ENCODE results near the gene FREM1. TPM values are rescaled to one million over a fixed set of nuclear protein-coding genes. Genes with fewer than 3 reads are reported as not detected.

The FREM1 gene
- total RNA-seq, 2 experiments from 2014 or later = not detected

DNA sequence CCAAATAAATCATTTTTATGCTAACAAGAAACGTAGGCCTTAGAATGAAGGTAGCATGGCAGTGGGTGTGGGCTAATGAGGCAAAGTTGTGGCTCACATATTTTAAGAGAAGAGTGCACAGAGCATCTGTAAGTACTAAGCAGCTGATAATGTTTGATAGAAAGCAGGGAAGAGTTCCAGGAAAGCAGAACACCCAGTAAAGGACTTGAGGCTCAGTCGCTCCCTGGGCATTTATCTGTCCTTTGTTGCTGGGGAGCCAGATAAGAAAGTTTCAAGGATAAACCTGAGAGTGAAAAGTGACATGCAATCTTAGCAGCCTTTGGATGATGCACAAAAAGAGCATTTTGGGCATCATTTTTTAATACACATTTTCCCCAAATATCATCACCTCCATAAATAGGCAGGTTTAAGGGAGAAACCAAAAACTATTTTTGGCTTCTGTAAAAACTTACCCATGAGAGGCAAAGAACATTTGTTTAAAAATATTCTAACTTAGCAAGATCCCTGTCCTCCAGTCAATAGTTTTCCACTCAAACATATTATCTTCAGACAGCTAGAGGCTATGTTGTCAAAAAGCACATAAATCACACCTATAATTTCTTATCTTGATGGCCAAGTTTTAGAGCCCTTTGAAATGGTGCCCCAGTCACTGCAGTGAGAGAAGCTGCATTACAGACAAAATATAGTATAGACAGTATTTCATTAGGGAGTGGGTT lies 3.4 kb downstream of the FREM1 start:
- Mint-ChIP-seq H3K9me3 (ENCODE audit: low read depth) (no peaks in the 10 kb centered on the region), H3K27ac (no peak overlapping the region), H3K4me1 (no peaks in the 10 kb centered on the region), H3K27me3 (no peaks in the 10 kb centered on the region), H3K4me3 (no peak overlapping the region), H3K36me3 (no peaks in the 10 kb centered on the region)
- no peak for DNase-seq
- ATAC-seq = no peak
- CTCF ChIA-PET = no interaction called here

DNA sequence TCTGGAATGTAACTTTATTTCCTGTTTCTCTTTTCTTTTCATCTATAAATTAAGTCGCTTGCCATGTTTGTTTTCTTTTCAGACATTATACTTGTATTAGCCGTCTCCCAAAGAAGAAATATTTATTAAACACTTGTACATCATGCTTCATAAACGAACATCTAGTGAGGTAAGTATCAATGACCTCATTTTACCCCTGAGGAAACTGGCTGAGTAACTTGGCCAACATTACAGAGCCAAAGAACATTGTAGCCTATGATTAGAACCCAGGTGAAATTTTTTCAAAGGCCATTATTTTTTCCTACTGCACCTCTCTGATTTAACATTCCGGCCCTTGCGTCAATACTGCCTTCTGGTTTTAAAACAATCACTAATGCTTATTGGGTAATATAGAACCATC lies 4.2 kb downstream of the FREM1 start:
- CTCF ChIA-PET = interaction anchor here (0.6 kb wide), 1 partner anchor 9 kb away, joined by 3 read pairs; no protein-coding TSS in a partner anchor
- no peaks in the 10 kb centered on the region for H3K4me1 Mint-ChIP-seq
- DNase-seq (no peak), ATAC-seq (no peak)
- H3K27ac Mint-ChIP-seq = no peak overlapping the region
- H3K27me3 Mint-ChIP-seq = no peaks in the 10 kb centered on the region
- no peaks in the 10 kb centered on the region for H3K36me3 Mint-ChIP-seq
- no peak overlapping the region for H3K4me3 Mint-ChIP-seq
- no peaks in the 10 kb centered on the region for H3K9me3 Mint-ChIP-seq (ENCODE audit: low read depth)

DNA sequence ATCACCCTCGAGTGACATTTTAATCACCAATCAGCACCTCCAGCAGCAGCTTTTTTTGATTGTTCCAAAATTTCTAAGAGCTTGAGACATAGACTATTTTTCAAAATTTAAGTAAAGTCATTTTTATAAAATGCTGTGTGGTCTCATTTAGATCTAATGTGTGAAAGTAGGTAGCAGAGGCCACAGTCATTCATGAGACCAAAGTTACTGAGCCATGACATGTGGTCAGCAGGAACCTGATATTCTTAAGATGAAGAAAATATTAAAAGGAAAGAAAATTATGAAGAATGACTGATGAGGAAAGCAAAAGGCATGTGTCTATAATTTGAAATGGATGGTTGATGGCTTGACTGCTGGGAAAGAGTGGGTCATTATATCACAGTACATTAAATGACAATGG lies 7.2 kb downstream of the FREM1 start:
- Mint-ChIP-seq H3K27me3 (no peaks in the 10 kb centered on the region), H3K9me3 (ENCODE audit: low read depth) (no peaks in the 10 kb centered on the region), H3K4me3 (no peak overlapping the region), H3K27ac (no peak overlapping the region), H3K36me3 (no peaks in the 10 kb centered on the region), H3K4me1 (no peaks in the 10 kb centered on the region)
- CTCF ChIA-PET = no interaction called here
- no peak for ATAC-seq
- DNase-seq = no peak

DNA sequence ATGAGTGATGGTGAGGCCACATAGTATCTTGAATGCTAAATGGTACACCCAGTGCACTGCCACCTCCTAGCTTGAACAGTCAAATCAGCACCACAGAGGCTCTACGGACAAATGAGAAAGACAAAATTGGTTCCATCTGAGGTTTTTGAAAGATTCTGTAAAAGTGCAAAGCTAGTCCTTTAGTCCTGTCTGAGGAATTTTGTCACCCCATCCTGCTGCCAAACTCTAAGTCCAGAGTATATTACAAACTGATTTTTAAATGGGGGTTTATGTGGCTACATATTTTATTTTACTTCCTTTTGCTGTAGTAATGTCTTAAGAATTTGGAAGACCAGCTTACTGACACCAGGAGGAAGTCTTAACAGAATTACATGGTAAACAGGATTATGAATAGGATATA lies 7.7 kb downstream of the FREM1 start:
- no peak for ATAC-seq
- H3K27me3 Mint-ChIP-seq = no peaks in the 10 kb centered on the region
- no peaks in the 10 kb centered on the region for H3K4me1 Mint-ChIP-seq
- CTCF ChIA-PET = no interaction called here
- H3K36me3 Mint-ChIP-seq = no peaks in the 10 kb centered on the region
- no peak for DNase-seq
- H3K9me3 Mint-ChIP-seq (ENCODE audit: low read depth) = no peaks in the 10 kb centered on the region
- H3K4me3 Mint-ChIP-seq = no peak overlapping the region
- no peak overlapping the region for H3K27ac Mint-ChIP-seq

DNA sequence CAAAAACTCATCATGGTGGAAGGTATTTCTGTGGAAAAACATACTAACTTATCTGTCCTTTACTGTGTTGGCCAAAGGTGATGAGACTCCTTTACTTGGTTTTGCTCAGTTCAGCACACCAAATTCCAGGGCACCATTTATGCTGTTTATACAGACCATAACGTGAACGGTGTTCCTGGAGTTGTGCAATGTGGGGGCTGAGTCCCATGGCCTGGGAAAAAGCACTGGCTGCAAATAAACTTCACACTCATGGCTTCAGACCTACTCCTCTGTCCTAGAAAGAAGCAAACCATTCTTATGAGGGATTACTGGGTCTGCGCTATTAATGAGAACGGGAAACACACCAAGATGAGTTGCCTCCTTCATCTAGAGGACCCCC lies 10.4 kb downstream of the FREM1 start:
- DNase-seq (no peak), ATAC-seq (no peak)
- H3K36me3 Mint-ChIP-seq = no peaks in the 10 kb centered on the region
- no peaks in the 10 kb centered on the region for H3K27me3 Mint-ChIP-seq
- no peaks in the 10 kb centered on the region for H3K9me3 Mint-ChIP-seq (ENCODE audit: low read depth)
- no peaks in the 10 kb centered on the region for H3K4me1 Mint-ChIP-seq
- H3K27ac Mint-ChIP-seq = no peak overlapping the region
- CTCF ChIA-PET = no interaction called here
- no peak overlapping the region for H3K4me3 Mint-ChIP-seq

DNA sequence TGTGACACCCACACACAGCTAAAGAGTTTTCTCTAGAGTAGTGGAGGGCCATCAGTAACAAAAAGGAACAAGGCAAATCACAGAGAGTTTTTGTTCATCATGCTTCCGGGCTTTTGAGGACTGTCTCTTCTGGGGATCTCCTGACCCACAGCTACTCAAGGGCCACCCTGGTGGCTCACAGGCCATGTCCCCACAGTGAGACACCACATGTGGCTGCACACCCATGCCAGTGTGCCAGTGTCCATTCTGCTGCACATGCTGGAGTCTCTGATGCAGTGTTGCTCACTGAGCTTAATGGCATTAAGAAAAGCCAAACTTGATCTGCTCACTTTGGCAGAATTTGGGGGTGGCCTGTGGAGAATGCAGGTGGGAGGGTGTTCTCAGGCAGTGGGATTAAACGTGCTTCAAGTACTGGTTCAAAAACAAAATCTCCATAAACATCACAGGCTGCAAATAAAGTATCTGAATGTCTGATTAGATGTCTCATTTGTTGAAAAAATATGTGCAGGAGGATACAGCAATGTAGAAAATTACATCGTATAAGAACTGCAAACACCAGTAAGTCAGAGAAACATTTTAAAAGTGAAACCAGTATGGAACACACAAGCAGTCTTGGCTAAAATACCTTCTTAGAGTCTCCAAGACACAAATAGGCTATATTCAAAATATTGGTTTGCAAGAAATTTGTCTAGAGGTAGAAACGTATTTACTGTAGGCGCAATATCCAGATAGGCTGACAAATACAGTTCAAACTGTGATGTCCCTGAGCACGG lies 11.0 kb downstream of the FREM1 start:
- CTCF ChIA-PET = no interaction called here
- Mint-ChIP-seq H3K4me3 (no peak overlapping the region), H3K4me1 (no peaks in the 10 kb centered on the region), H3K9me3 (ENCODE audit: low read depth) (no peaks in the 10 kb centered on the region), H3K27ac (no peak overlapping the region), H3K27me3 (no peaks in the 10 kb centered on the region), H3K36me3 (no peaks in the 10 kb centered on the region)
- no peak for DNase-seq
- no peak for ATAC-seq

DNA sequence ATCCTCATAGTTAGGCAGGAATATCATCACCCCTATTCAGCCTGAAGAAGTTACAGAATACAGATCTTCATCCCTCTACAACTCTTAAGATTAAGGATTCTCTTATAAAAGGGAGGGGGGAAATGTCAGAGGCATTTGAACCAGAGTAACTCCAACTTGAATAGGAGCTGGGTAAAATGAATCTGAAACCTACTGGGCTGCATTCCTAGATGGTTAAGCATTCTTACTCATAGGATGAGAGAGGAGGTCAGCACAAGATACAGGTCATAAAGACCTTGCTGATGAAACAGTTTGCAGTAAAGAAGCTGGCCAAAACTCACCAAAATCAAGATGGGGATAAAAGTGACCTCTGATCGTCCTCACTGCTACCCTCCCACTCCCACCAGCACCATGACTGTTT lies 14.4 kb downstream of the FREM1 start:
- Mint-ChIP-seq H3K4me3 (no peak overlapping the region), H3K36me3 (no peaks in the 10 kb centered on the region), H3K4me1 (no peaks in the 10 kb centered on the region), H3K9me3 (ENCODE audit: low read depth) (no peaks in the 10 kb centered on the region), H3K27me3 (no peaks in the 10 kb centered on the region), H3K27ac (no peak overlapping the region)
- CTCF ChIA-PET = no interaction called here
- DNase-seq (no peak), ATAC-seq (no peak)

DNA sequence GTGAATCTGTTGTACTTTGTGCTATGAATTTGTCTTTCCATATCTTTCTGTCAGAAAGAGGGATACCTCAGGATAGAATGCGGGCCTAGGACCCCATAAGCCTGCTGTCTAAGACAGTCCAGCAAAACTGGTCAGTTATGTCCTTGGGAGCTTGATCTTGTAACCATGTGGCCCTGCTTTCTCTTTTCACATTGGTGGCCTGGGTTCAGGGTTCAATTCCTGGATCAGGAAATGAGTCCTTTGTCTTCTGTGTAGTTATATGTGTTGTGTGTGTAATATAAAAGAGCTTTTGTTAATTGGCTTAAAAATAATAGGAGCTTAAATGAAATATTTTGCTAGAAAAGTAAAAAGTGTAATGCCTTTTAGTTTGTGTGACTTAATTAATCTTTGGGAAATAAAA lies 16.9 kb downstream of the FREM1 start:
- H3K27ac Mint-ChIP-seq = no peak overlapping the region
- CTCF ChIA-PET = no interaction called here
- H3K9me3 Mint-ChIP-seq (ENCODE audit: low read depth) = no peaks in the 10 kb centered on the region
- DNase-seq = no peak
- no peaks in the 10 kb centered on the region for H3K4me1 Mint-ChIP-seq
- no peak for ATAC-seq
- H3K36me3 Mint-ChIP-seq = no peaks in the 10 kb centered on the region
- H3K27me3 Mint-ChIP-seq = no peaks in the 10 kb centered on the region
- H3K4me3 Mint-ChIP-seq = no peak overlapping the region

DNA sequence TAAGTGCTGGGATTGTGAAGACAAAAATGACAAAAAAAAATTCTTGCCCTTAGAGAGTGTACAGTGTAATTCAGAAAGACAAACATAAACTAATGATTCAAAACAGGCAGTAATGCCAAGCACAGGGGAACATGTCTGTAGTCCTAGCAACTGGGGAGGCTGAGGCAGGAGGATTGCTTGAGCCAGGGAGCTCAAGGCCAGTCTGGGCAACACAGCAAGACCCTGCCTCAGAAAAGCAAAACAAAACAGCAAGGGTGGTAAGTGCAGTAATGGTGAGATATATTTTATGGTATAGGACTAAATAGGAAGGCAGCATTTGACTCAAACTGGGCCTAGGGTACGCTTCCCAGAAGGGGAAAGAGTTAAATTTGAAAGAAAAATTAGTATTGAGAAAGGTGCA lies 18.9 kb downstream of the FREM1 start:
- ATAC-seq = no peak
- no peaks in the 10 kb centered on the region for H3K4me1 Mint-ChIP-seq

DNA sequence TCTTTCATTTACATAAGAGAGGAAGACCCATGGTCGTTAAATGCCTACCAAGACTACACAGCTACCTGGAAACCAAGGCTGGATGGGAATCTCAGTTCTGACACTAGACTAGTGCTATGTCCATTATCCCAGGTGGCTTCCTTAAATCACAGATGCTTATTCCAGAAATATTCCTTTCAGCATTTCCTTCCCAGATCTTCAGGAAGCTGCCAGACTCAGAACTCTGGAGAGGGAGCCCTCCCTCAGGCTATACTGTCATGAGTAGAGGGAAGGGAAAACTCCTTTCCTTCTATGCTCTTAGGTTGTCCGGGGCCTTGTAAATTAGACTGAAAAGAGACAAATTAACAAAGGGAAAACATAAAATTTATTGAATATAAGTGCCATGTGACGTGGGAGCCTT lies 20.8 kb downstream of the FREM1 start:
- no peak for DNase-seq
- no peaks in the 10 kb centered on the region for H3K27me3 Mint-ChIP-seq
- no peak overlapping the region for H3K27ac Mint-ChIP-seq
- H3K36me3 Mint-ChIP-seq = no peaks in the 10 kb centered on the region
- CTCF ChIA-PET = no interaction called here
- no peaks in the 10 kb centered on the region for H3K4me1 Mint-ChIP-seq
- no peak for ATAC-seq
- no peak overlapping the region for H3K4me3 Mint-ChIP-seq
- H3K9me3 Mint-ChIP-seq (ENCODE audit: low read depth) = no peaks in the 10 kb centered on the region

More for the DNA sequence above, 18.9 kb downstream of the FREM1 start:
- no peak overlapping the region for H3K4me3 Mint-ChIP-seq
- CTCF ChIA-PET = no interaction called here
- H3K36me3 Mint-ChIP-seq = no peaks in the 10 kb centered on the region
- no peak for DNase-seq
- H3K9me3 Mint-ChIP-seq (ENCODE audit: low read depth) = no peaks in the 10 kb centered on the region
- H3K27me3 Mint-ChIP-seq = no peaks in the 10 kb centered on the region
- no peak overlapping the region for H3K27ac Mint-ChIP-seq

DNA sequence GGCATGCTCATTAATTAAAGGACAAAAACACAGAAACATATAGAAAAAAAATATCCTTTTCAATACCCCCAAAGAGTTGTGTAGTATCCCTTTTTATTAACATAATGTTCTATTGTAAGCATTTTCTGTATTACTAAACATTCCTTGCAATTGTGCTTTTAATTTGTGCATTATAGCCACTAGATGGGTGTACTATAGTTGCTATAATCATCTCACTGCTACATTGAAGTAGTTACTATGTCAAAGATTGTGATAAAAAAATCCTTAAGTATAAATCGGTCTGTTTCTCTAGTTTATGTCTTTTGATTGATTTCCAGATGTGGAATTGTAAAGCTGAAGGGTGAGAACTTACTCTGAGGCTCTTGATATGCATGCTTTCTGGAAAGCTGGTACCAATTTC lies 21.4 kb downstream of the FREM1 start:
- Mint-ChIP-seq H3K36me3 (no peaks in the 10 kb centered on the region), H3K27me3 (no peaks in the 10 kb centered on the region), H3K27ac (no peak overlapping the region), H3K9me3 (ENCODE audit: low read depth) (no peaks in the 10 kb centered on the region), H3K4me3 (no peak overlapping the region), H3K4me1 (no peaks in the 10 kb centered on the region)
- CTCF ChIA-PET = no interaction called here
- DNase-seq = no peak
- no peak for ATAC-seq

DNA sequence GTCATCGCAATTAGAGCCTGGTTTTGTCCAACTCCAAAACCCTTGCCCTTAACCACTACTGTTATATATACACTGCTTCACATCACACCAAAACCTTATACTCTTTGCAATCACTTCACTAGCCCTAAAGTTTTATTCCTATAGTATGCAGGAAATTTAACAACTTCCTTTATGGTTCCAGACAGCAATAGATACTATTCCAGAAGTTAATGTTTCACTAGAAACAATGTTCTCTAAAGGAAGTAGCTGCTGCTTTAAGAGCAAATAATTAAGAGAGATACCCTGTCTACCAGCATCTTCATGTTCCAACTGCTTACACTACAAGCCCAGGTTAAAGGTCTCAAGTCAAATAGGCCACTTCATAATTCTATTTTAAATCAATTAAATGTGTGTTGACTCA lies 22.0 kb downstream of the FREM1 start:
- DNase-seq (no peak), ATAC-seq (no peak)
- H3K36me3 Mint-ChIP-seq = no peaks in the 10 kb centered on the region
- no peaks in the 10 kb centered on the region for H3K4me1 Mint-ChIP-seq
- no peaks in the 10 kb centered on the region for H3K9me3 Mint-ChIP-seq (ENCODE audit: low read depth)
- H3K4me3 Mint-ChIP-seq = no peak overlapping the region
- CTCF ChIA-PET = no interaction called here
- H3K27ac Mint-ChIP-seq = no peak overlapping the region
- no peaks in the 10 kb centered on the region for H3K27me3 Mint-ChIP-seq

DNA sequence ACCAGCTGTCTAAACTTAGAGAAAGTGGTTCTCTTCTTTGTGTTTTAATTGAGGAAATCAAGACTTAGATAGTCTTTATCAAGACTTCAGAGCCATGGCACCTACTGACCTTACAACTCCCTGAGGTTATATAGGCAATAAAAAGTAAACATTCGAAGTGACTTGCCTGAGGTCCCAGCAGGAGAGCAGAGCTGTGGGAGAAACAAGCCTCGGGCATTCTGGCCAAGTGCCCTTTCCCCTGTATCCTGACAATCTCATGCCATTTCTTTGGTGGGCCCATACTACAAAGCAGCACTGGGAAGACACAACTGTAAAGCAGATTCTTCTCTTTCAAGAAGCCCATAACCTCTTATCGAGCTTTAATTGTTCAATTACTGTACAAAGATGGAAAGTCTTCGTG lies 23.1 kb downstream of the FREM1 start:
- Mint-ChIP-seq H3K4me1 (no peaks in the 10 kb centered on the region), H3K4me3 (no peak overlapping the region), H3K9me3 (ENCODE audit: low read depth) (no peaks in the 10 kb centered on the region), H3K27ac (no peak overlapping the region), H3K36me3 (no peaks in the 10 kb centered on the region), H3K27me3 (no peaks in the 10 kb centered on the region)
- no peak for ATAC-seq
- CTCF ChIA-PET = no interaction called here
- no peak for DNase-seq

DNA sequence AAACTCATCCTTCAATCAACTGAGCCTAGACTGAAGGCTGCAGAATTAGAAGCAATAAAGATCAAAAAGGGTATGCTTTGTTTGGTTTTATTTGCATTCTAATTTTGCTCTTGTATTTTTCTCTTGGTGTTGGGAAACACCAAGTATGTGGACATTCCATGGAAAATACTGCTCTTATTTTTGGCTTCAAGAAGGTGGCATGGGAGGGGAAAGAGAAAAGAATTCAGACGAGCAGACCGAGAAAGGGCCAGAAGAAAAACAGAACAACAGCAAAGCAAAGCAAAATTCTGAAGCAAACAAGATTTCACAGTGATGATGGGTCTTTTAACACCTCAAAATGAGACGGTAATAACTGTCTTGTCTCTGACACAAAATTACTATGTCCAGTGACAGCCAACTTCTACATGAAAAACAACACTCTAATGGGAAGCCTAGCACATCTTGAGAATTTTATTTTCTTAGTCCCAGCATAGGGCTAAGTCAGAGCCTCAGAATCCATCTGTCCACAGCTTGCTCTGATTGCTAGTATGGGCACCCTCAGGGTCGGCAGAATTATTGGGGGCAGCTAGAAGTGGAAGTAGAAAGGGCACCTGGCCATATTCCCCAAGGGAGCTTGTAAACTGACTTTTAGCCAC lies 26.8 kb downstream of the FREM1 start:
- Mint-ChIP-seq H3K36me3 (no peaks in the 10 kb centered on the region), H3K27ac (no peak overlapping the region), H3K4me3 (no peak overlapping the region), H3K4me1 (no peaks in the 10 kb centered on the region), H3K27me3 (no peaks in the 10 kb centered on the region), H3K9me3 (ENCODE audit: low read depth) (no peaks in the 10 kb centered on the region)
- CTCF ChIA-PET = no interaction called here
- DNase-seq = no peak
- no peak for ATAC-seq

All from activated CD8-positive, alpha-beta memory T cell treated with anti-CD3 and anti-CD28 coated beads, Interleukin-2, amount 10 ng/mL, durations not matched to agents 7 days and 5 days (primary cell).